ENCODE measurements around the gene RNASET2. TPM values are rescaled to one million over a fixed set of nuclear protein-coding genes. Genes with fewer than 3 reads are reported as not detected.

Gene RNASET2
- total and polyA plus RNA-seq, 12 donors = 19.4 to 218 (median 59.6) TPM

- Histone ChIP-seq H3K9me3 (replicated peaks in 1 of 3) (no peaks in the 10 kb centered on the region), H3K36me3 (replicated peaks in 1 of 2) (peaks cover 0 to 9% of the 10 kb centered on the region in 2 donors)
- DNase-seq = no peak
Measured at GRCh38 chr6:166937746-166938145, 18.6 kb downstream of the RNASET2 start.

GRCh38 chr6:166936079-166936787, 20.1 kb downstream of the RNASET2 start:
- no peaks in the 10 kb centered on the region for H3K4me1 ChIP-seq (replicated peaks in 1 of 2)
- 68 to 79% (median 74%) methylated on average over 7 to 8 of the region's 8 CpGs for WGBS, 4 donors
- H3K4me3 ChIP-seq = no peak overlapping the region
- H3K27ac ChIP-seq = no peak overlapping the region
- TF ChIP-seq CTCF (IDR thresholded peaks at IDR 0.05) (no peak), POLR2A (IDR thresholded peaks at IDR 0.05) (no peak)
- no peaks in the 10 kb centered on the region for H3K27me3 ChIP-seq
- no peaks in the 10 kb centered on the region for H3K9me3 ChIP-seq (replicated peaks in 1 of 3)
- peaks cover 0 to 9% of the 10 kb centered on the region in 2 donors for H3K36me3 ChIP-seq (replicated peaks in 1 of 2)
- no peak for DNase-seq
- intact Hi-C loops (cut with DNase I) = no loop called here

More at GRCh38 chr6:166937746-166938145, 18.6 kb downstream of the RNASET2 start:
- no peaks in the 10 kb centered on the region for H3K27me3 ChIP-seq
- 90 to 96% (median 92%) methylated on average over 8 of the region's 8 CpGs for WGBS, 4 donors
- H3K4me1 ChIP-seq (replicated peaks in 1 of 2) = no peaks in the 10 kb centered on the region
- TF ChIP-seq POLR2A (IDR thresholded peaks at IDR 0.05) (no peak), CTCF (IDR thresholded peaks at IDR 0.05) (no peak)
- intact Hi-C loops (cut with DNase I) = no loop called here
- H3K27ac ChIP-seq = no peak overlapping the region
- H3K4me3 ChIP-seq = no peak overlapping the region

- DNase-seq = no peak
- H3K9me3 ChIP-seq (replicated peaks in 1 of 3) = no peaks in the 10 kb centered on the region
- H3K27ac ChIP-seq = no peak overlapping the region
- intact Hi-C loops (cut with DNase I) = no loop called here
- H3K27me3 ChIP-seq = no peaks in the 10 kb centered on the region
- no peak overlapping the region for H3K4me3 ChIP-seq
- peaks cover 0 to 9% of the 10 kb centered on the region in 2 donors for H3K36me3 ChIP-seq (replicated peaks in 1 of 2)
- TF ChIP-seq CTCF (IDR thresholded peaks at IDR 0.05) = no peak
- no peak for TF ChIP-seq POLR2A (IDR thresholded peaks at IDR 0.05)
- 82 to 87% (median 86%) methylated on average over 7 of the region's 7 CpGs for WGBS, 4 donors
- no peaks in the 10 kb centered on the region for H3K4me1 ChIP-seq (replicated peaks in 1 of 2)
Measured at GRCh38 chr6:166935353-166935752, 21.0 kb downstream of the RNASET2 start.

- Histone ChIP-seq H3K4me1 (replicated peaks in 1 of 2) (no peaks in the 10 kb centered on the region), H3K27ac (no peak overlapping the region), H3K27me3 (no peaks in the 10 kb centered on the region), H3K9me3 (replicated peaks in 1 of 3) (no peaks in the 10 kb centered on the region), H3K36me3 (replicated peaks in 1 of 2) (peaks cover 0 to 9% of the 10 kb centered on the region in 2 donors), H3K4me3 (no peak overlapping the region)
- no peak for DNase-seq
- intact Hi-C loops (cut with DNase I) = no loop called here
- WGBS, 4 donors = 93 to 99% (median 96%) methylated on average over 8 of the region's 8 CpGs
- TF ChIP-seq POLR2A (IDR thresholded peaks at IDR 0.05) (no peak), CTCF (IDR thresholded peaks at IDR 0.05) (no peak)
Measured at GRCh38 chr6:166934174-166934573, 22.2 kb downstream of the RNASET2 start.

Data from adrenal gland (tissue), 12 donors.